PC-3 (cell line): ENCODE measurements around the gene CEACAM18. TPM values are rescaled to one million over a fixed set of nuclear protein-coding genes. Genes with fewer than 3 reads are reported as not detected.

Experiments used
- ATAC-seq: fragments of 200-7000 bp; cut with Tn5 transposase; 2 replicates; pipeline ENCODE4 v1.9.1; 2020; ENCODE audit warnings: mild to moderate bottlenecking, moderate library complexity
- BruUV-seq: library from RNA; stranded (reverse); fragments of 400-500 nt; replicated peaks from 2 replicates; lab custom pipeline; 2021; lab: Mats Ljungman, UMichigan
- CTCF ChIA-PET: fragments of 300-600 bp; sonication (Branson Sonifier 250); formaldehyde crosslinking; loops from one replicate; lab custom pipeline; 2022; ENCODE audit warnings: antibody characterized with exemption; lab: Charles Lee
- POLR2A ChIA-PET: fragments of 300-600 bp; sonication (Branson Sonifier 250); formaldehyde crosslinking; loops from one replicate; lab custom pipeline; 2022; ENCODE audit warnings: antibody characterized with exemption; ENCODE audit not compliant: unreplicated experiment; lab: Charles Lee
- DNase-seq: peaks from one replicate; pipeline ENCODE4 v3.0.0-alpha.2; 2015
- H2AFZ ChIP-seq: fragments of 300-600 bp; sonication (generic); 2 replicates; pipeline ENCODE4 v1.6.0; 2016; ENCODE audit warnings: antibody characterized with exemption, low read length
- H3F3A ChIP-seq: fragments of 300-600 bp; sonication (generic); one replicate; pipeline ENCODE4 v1.6.0; 2017; ENCODE audit warnings: antibody characterized with exemption, low read length, control low read depth, mild to moderate bottlenecking; ENCODE audit not compliant: unreplicated experiment
- H3K27ac ChIP-seq: fragments of 300-600 bp; sonication (generic); 2 replicates; pipeline ENCODE4 v1.5.1; 2016; ENCODE audit warnings: mild to moderate bottlenecking, low read length
- H3K27me3 ChIP-seq: fragments of 300-600 bp; sonication (generic); 2 replicates; pipeline ENCODE4 v1.6.1; 2016; ENCODE audit warnings: low read length, mixed read lengths
- H3K36me3 ChIP-seq: fragments of 300-600 bp; sonication (generic); 2 replicates; pipeline ENCODE4 v1.6.1; 2016; ENCODE audit warnings: low read depth, mixed run types, low read length, mixed read lengths
- H3K4me1 ChIP-seq: fragments of 300-600 bp; sonication (generic); 2 replicates; pipeline ENCODE4 v1.5.1; 2016; ENCODE audit warnings: low read length; ENCODE audit not compliant: insufficient read depth
- H3K4me2 ChIP-seq: fragments of 300-600 bp; sonication (generic); 2 replicates; pipeline ENCODE4 v1.6.0; 2016; ENCODE audit warnings: low read length
- H3K4me3 ChIP-seq: fragments of 300-600 bp; sonication (generic); 2 replicates; pipeline ENCODE4 v1.5.1; 2016; ENCODE audit warnings: mild to moderate bottlenecking, low read length, mixed read lengths
- H3K79me2 ChIP-seq: fragments of 300-600 bp; sonication (generic); 2 replicates; pipeline ENCODE4 v1.6.1; 2017; ENCODE audit warnings: low read length, mixed read lengths
- H3K9ac ChIP-seq: fragments of 300-600 bp; sonication (generic); 2 replicates; pipeline ENCODE4 v1.6.0; 2016; ENCODE audit warnings: mild to moderate bottlenecking, low read length
- H3K9me2 ChIP-seq: fragments of 300-600 bp; sonication (generic); replicated peaks from 2 replicates; pipeline ENCODE4 v1.6.1; 2016; ENCODE audit warnings: mixed run types, low read length, mixed read lengths
- H3K9me3 ChIP-seq: fragments of 300-600 bp; sonication (generic); 2 replicates; pipeline ENCODE4 v1.6.1; 2016; ENCODE audit warnings: low read length, mixed read lengths
- H4K20me1 ChIP-seq: fragments of 300-600 bp; sonication (generic); 2 replicates; pipeline ENCODE4 v1.6.1; 2016; ENCODE audit warnings: low read length, mixed read lengths
- EZH2 ChIP-seq: fragments of 300-600 bp; sonication (generic); IDR thresholded peaks from one replicate; pipeline ENCODE4 v1.6.1; 2017; ENCODE audit warnings: antibody characterized with exemption, mild to moderate bottlenecking, low read length; ENCODE audit not compliant: unreplicated experiment
- EZH2phosphoT487 ChIP-seq: fragments of 300-600 bp; sonication (generic); IDR thresholded peaks from 2 replicates; pipeline ENCODE4 v1.6.1; 2018; ENCODE audit warnings: mild to moderate bottlenecking, antibody characterized with exemption, low read length, borderline replicate concordance
- intact Hi-C: fragments of 100-400 bp; cut with micrococcal nuclease; formaldehyde crosslinking; loops from 2 replicates; pipeline ENCODE4 v1.9.0; 2023
- total RNA-seq: library from RNA; depleted of rRNA; stranded (reverse); fragments of >200 nt; gene quantifications from 2 replicates; pipeline ENCODE4 v1.2.3, GENCODE V29; 2014
- TF ChIP-seq, protein P1 (sequence below): fragments of 300-600 bp; sonication (generic); conservative IDR thresholded peaks from 2 replicates; pipeline ENCODE4 v1.5.1; 2017; ENCODE audit warnings: antibody characterized with exemption, low read depth, mild to moderate bottlenecking, low read length

Gene CEACAM18
- total RNA-seq, 1 experiment from 2014 or later, result not detected

DNA sequence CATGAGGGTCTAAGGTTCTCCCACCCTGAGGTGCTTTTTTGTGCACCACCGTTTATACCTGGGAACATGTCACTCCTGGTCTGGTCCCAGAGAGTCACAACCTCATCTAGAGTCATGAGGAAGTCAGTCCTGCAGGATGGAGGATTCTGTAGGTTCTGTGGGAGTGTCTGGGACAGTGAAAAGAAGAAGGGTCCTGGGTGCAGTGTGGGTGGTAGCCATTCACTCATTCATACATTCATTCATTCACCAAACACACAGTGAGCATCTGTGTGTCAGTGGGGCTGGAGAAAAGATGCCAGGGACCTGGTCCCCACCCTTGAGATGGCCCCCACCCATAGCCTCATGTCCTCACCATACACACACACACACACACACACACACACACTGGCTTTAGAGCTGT, 8.7 kb upstream of the CEACAM18 start:
- BruUV-seq, result no TSS peak
- POLR2A ChIA-PET, result no interaction called here
- no peaks in the 10 kb centered on the region for H3K9me3 ChIP-seq
- H3K4me3 ChIP-seq, result no peak overlapping the region
- CTCF ChIA-PET, result no interaction called here
- intact Hi-C loops, result no loop called here
- DNase-seq (no peak), ATAC-seq (no peak)
- TF ChIP-seq EZH2phosphoT487 (no peak), EZH2 (no peak)
- TF ChIP-seq, protein P1, sequence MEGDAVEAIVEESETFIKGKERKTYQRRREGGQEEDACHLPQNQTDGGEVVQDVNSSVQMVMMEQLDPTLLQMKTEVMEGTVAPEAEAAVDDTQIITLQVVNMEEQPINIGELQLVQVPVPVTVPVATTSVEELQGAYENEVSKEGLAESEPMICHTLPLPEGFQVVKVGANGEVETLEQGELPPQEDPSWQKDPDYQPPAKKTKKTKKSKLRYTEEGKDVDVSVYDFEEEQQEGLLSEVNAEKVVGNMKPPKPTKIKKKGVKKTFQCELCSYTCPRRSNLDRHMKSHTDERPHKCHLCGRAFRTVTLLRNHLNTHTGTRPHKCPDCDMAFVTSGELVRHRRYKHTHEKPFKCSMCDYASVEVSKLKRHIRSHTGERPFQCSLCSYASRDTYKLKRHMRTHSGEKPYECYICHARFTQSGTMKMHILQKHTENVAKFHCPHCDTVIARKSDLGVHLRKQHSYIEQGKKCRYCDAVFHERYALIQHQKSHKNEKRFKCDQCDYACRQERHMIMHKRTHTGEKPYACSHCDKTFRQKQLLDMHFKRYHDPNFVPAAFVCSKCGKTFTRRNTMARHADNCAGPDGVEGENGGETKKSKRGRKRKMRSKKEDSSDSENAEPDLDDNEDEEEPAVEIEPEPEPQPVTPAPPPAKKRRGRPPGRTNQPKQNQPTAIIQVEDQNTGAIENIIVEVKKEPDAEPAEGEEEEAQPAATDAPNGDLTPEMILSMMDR, result no peak
- peaks cover 14% of the 10 kb centered on the region for H3K4me1 ChIP-seq
- H3K79me2 ChIP-seq, result no peaks in the 10 kb centered on the region
- no peaks in the 10 kb centered on the region for H3K9me2 ChIP-seq
- no peak overlapping the region for H2AFZ ChIP-seq
- H3K36me3 ChIP-seq, result no peaks in the 10 kb centered on the region
- peaks cover 29% of the 10 kb centered on the region for H3K27me3 ChIP-seq
- H3K9ac ChIP-seq, result no peak overlapping the region
- H4K20me1 ChIP-seq, result no peaks in the 10 kb centered on the region
- no peak overlapping the region for H3K27ac ChIP-seq
- H3K4me2 ChIP-seq, result no peak overlapping the region
- no peaks in the 10 kb centered on the region for H3F3A ChIP-seq

DNA sequence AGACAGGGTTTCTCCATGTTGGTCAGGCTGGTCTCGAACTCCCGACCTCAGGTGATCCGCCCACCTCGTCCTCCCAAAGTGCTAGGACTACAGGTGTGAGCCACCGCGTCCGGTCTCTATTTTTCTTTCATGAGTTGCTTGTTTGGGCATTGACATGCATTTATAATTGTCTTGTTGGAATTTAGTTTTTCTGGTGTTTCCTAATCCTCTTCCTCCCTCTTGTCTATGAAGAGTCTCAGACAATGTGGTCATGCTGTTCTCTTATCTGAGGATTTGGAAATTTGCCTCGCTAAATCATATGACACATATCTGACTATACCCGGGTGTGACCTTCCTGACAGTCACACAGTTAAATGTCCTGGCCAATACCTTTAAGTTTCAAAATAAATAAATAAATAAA, 7.4 kb upstream of the CEACAM18 start:
- no TSS peak for BruUV-seq
- POLR2A ChIA-PET, result no interaction called here
- CTCF ChIA-PET, result interaction anchor here (1.2 to 1.4 kb wide), 2 partner anchors 186 to 190 kb away, joined by 5 to 6 read pairs; no protein-coding TSS in a partner anchor

DNA sequence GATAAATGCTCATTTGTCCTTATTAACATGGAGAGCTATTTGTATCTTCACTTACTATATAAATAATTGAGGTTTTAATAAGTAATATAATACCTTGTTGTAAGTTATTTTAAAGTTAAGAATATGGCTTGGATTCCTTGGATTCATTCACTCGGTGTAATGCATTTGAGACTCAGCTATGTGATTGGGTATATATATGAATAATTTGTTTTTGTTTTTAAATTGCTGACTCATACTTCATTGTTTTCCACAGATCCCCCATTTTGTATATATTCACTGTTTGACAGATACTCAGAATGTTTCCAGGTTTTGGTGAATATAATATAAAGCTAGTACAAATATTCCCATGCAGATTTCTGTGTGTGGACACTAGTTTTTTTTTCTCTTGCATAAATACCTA, 6.8 kb upstream of the CEACAM18 start:
- Histone ChIP-seq H3K9me2 (no peaks in the 10 kb centered on the region), H3K27me3 (peaks cover 11% of the 10 kb centered on the region), H3K9me3 (no peaks in the 10 kb centered on the region), H3K36me3 (no peaks in the 10 kb centered on the region), H3K9ac (no peak overlapping the region), H3K4me3 (no peak overlapping the region), H3K4me1 (peaks cover 27% of the 10 kb centered on the region), H3K27ac (peak overlapping the region; percentile 29), H4K20me1 (no peaks in the 10 kb centered on the region), H2AFZ (no peak overlapping the region), H3K4me2 (0 out of 2 replicates have a peak overlapping the region, but pooled peaks have one; percentile 22), H3F3A (peaks cover 6% of the 10 kb centered on the region), H3K79me2 (no peaks in the 10 kb centered on the region)
- CTCF ChIA-PET, result interaction anchor here (0.5 to 1.4 kb wide), 3 partner anchors 45 to 189 kb away, joined by 4 to 6 read pairs (median 5); no protein-coding TSS in a partner anchor
- TF ChIP-seq EZH2phosphoT487 (no peak), EZH2 (no peak)
- TF ChIP-seq, protein P1, result no peak
- ATAC-seq (no peak), DNase-seq (peak; percentile 29)
- POLR2A ChIA-PET, result interaction anchor here (0.7 kb wide), 1 partner anchor 181 kb away, joined by 4 read pairs; no protein-coding TSS in a partner anchor
- no TSS peak for BruUV-seq
- intact Hi-C loops, result no loop called here

More for the DNA sequence above, 7.4 kb upstream of the CEACAM18 start:
- no peak overlapping the region for H2AFZ ChIP-seq
- intact Hi-C loops, result no loop called here
- H3K9me3 ChIP-seq, result no peaks in the 10 kb centered on the region
- no peak overlapping the region for H3K4me3 ChIP-seq
- H3K36me3 ChIP-seq, result no peaks in the 10 kb centered on the region
- peaks cover 17% of the 10 kb centered on the region for H3K27me3 ChIP-seq
- DNase-seq, result peak; percentile 76
- H3K4me1 ChIP-seq, result peaks cover 27% of the 10 kb centered on the region
- H4K20me1 ChIP-seq, result no peaks in the 10 kb centered on the region
- TF ChIP-seq EZH2phosphoT487 (no peak), EZH2 (no peak)
- TF ChIP-seq, protein P1, result no peak
- peaks cover 6% of the 10 kb centered on the region for H3F3A ChIP-seq
- no peak overlapping the region for H3K9ac ChIP-seq
- no peaks in the 10 kb centered on the region for H3K9me2 ChIP-seq
- no peaks in the 10 kb centered on the region for H3K79me2 ChIP-seq
- no peak overlapping the region for H3K27ac ChIP-seq
- H3K4me2 ChIP-seq, result no peak overlapping the region
- ATAC-seq, result no peak
